Measurements from ENCODE around the gene MEI1. TPM values are rescaled to one million over a fixed set of nuclear protein-coding genes. Genes with fewer than 3 reads are reported as not detected.

The MEI1 gene
- total RNA-seq, 4 donors from 2014 or later = 0.29 TPM; not detected in 3

- H3K27me3 ChIP-seq = no peaks in the 10 kb centered on the region
- H3K4me1 ChIP-seq = peaks cover 18 to 21% of the 10 kb centered on the region in 2 donors
Observed at GRCh38 chr22:41848468-41848867, 149.2 kb downstream of the MEI1 start.

More at GRCh38 chr22:41848468-41848867, 149.2 kb downstream of the MEI1 start:
- no peak for ATAC-seq
- Histone ChIP-seq H3K27ac (no peak overlapping the region), H3K4me3 (no peak overlapping the region), H3K9me3 (no peaks in the 10 kb centered on the region), H3K36me3 (no peaks in the 10 kb centered on the region)
- intact Hi-C loops (cut with DNase I; ENCODE audit: low total_unique reads) (no loop called here), in situ Hi-C loops (cut with MboI; ENCODE audit: low sequenced_read_pairs in 4 of 4) (no loop called here)
- no peak for TF ChIP-seq POLR2A (IDR thresholded peaks at IDR 0.05)
- peak in 1 of 2 donors; percentile 46 for DNase-seq

Other genes with a start within 250 kb of the MEI1 start
- gene PHF5A, start 230.8 kb upstream of the MEI1 start, total RNA-seq = 10 to 100 TPM; 33.8 to 43.5 (median 38.9) TPM
- 100 to 1,000 TPM; 361 to 763 (median 473) TPM for gene ACO2, start 230.4 kb upstream of the MEI1 start, total RNA-seq
- 10 to 100 TPM in 1 of 4 donors, 1 to 10 TPM in 3; 5.7 to 11.0 (median 6.9) TPM for gene POLR3H, start 155.0 kb upstream of the MEI1 start, total RNA-seq
- 1 to 10 TPM in 1 of 4 donors, under 1 TPM in 3; 0.41 to 3.9 (median 0.89) TPM for gene CSDC2, start 138.5 kb upstream of the MEI1 start, total RNA-seq
- gene PMM1, start 109.7 kb upstream of the MEI1 start, total RNA-seq = 10 to 100 TPM; 11.6 to 23.3 (median 16.5) TPM
- 10 to 100 TPM; 11.0 to 23.7 (median 20.5) TPM for gene DESI1, start 78.5 kb upstream of the MEI1 start, total RNA-seq
- 100 to 1,000 TPM; 220 to 285 (median 278) TPM for gene XRCC6, start 78.2 kb upstream of the MEI1 start, total RNA-seq
- gene SNU13, start 10.6 kb upstream of the MEI1 start, total RNA-seq = 100 to 1,000 TPM; 177 to 202 (median 185) TPM
- gene CCDC134, start 101.2 kb downstream of the MEI1 start, total RNA-seq = 1 to 10 TPM; 3.3 to 7.7 (median 6.0) TPM
- 10 to 100 TPM; 25.1 to 40.9 (median 36.1) TPM for gene SREBF2, start 133.6 kb downstream of the MEI1 start, total RNA-seq
- gene SHISA8, start 215.6 kb downstream of the MEI1 start, total RNA-seq = not detected
- gene TNFRSF13C, start 227.3 kb downstream of the MEI1 start, total RNA-seq = not detected
- gene CENPM, start 247.6 kb downstream of the MEI1 start, total RNA-seq = 1 to 10 TPM in 2 of 4 donors, not detected in 2; 1.5 to 5.1 TPM

Measured in gastrocnemius medialis (tissue), 4 donors.